ENCODE results near the gene SEMA3D. TPM values are rescaled to one million over a fixed set of nuclear protein-coding genes. Genes with fewer than 3 reads are reported as not detected.

SEMA3D gene
- total RNA-seq, 2 experiments from 2014 or later, result not detected

GRCh38 chr7:85075864-85076263 lies 111.0 kb downstream of the SEMA3D start:
- DNase-seq, result no peak

GRCh38 chr7:85074992-85075391 lies 111.9 kb downstream of the SEMA3D start:
- no peak overlapping the region for H3K4me3 Mint-ChIP-seq
- H3K27ac Mint-ChIP-seq, result no peak overlapping the region
- no peak for DNase-seq
- H3K4me1 Mint-ChIP-seq, result no peaks in the 10 kb centered on the region
- no peaks in the 10 kb centered on the region for H3K27me3 Mint-ChIP-seq
- CTCF ChIA-PET, result no interaction called here
- H3K9me3 Mint-ChIP-seq, result peaks cover 4% of the 10 kb centered on the region
- POLR2A ChIA-PET, result no interaction called here
- H3K36me3 Mint-ChIP-seq (ENCODE audit: low read depth), result no peaks in the 10 kb centered on the region

More at GRCh38 chr7:85075864-85076263, 111.0 kb downstream of the SEMA3D start:
- Mint-ChIP-seq H3K27me3 (no peaks in the 10 kb centered on the region), H3K4me3 (no peak overlapping the region), H3K4me1 (no peaks in the 10 kb centered on the region), H3K27ac (no peak overlapping the region), H3K36me3 (ENCODE audit: low read depth) (no peaks in the 10 kb centered on the region), H3K9me3 (no peaks in the 10 kb centered on the region)
- ChIA-PET CTCF (no interaction called here), POLR2A (no interaction called here)

GRCh38 chr7:85074016-85074415 lies 112.8 kb downstream of the SEMA3D start:
- no peaks in the 10 kb centered on the region for H3K36me3 Mint-ChIP-seq (ENCODE audit: low read depth)
- peaks cover 4% of the 10 kb centered on the region for H3K9me3 Mint-ChIP-seq
- ChIA-PET CTCF (no interaction called here), POLR2A (no interaction called here)
- no peaks in the 10 kb centered on the region for H3K4me1 Mint-ChIP-seq
- no peak overlapping the region for H3K4me3 Mint-ChIP-seq
- no peak for DNase-seq
- no peak overlapping the region for H3K27ac Mint-ChIP-seq
- no peaks in the 10 kb centered on the region for H3K27me3 Mint-ChIP-seq

GRCh38 chr7:85070967-85071628 lies 115.8 kb downstream of the SEMA3D start:
- Mint-ChIP-seq H3K27ac (no peak overlapping the region), H3K4me1 (no peaks in the 10 kb centered on the region), H3K4me3 (no peak overlapping the region), H3K27me3 (no peaks in the 10 kb centered on the region), H3K9me3 (peaks cover 6% of the 10 kb centered on the region), H3K36me3 (ENCODE audit: low read depth) (no peaks in the 10 kb centered on the region)
- CTCF ChIA-PET, result no interaction called here
- POLR2A ChIA-PET, result no interaction called here
- DNase-seq, result no peak

- H3K9me3 Mint-ChIP-seq, result peaks cover 6% of the 10 kb centered on the region
- no peaks in the 10 kb centered on the region for H3K36me3 Mint-ChIP-seq (ENCODE audit: low read depth)
- DNase-seq, result no peak
- no peak overlapping the region for H3K27ac Mint-ChIP-seq
- no peaks in the 10 kb centered on the region for H3K27me3 Mint-ChIP-seq
- H3K4me3 Mint-ChIP-seq, result no peak overlapping the region
- ChIA-PET CTCF (no interaction called here), POLR2A (no interaction called here)
- no peaks in the 10 kb centered on the region for H3K4me1 Mint-ChIP-seq
Measured at GRCh38 chr7:85068799-85069198, 118.1 kb downstream of the SEMA3D start.

GRCh38 chr7:85067371-85067770 lies 119.5 kb downstream of the SEMA3D start:
- peaks cover 6% of the 10 kb centered on the region for H3K9me3 Mint-ChIP-seq
- no peak overlapping the region for H3K27ac Mint-ChIP-seq
- no peak overlapping the region for H3K4me3 Mint-ChIP-seq
- CTCF ChIA-PET, result no interaction called here
- POLR2A ChIA-PET, result no interaction called here
- no peak for DNase-seq
- H3K4me1 Mint-ChIP-seq, result no peaks in the 10 kb centered on the region
- H3K36me3 Mint-ChIP-seq (ENCODE audit: low read depth), result no peaks in the 10 kb centered on the region
- H3K27me3 Mint-ChIP-seq, result no peaks in the 10 kb centered on the region

- no peaks in the 10 kb centered on the region for H3K4me1 Mint-ChIP-seq
- H3K36me3 Mint-ChIP-seq (ENCODE audit: low read depth), result no peaks in the 10 kb centered on the region
- no peaks in the 10 kb centered on the region for H3K27me3 Mint-ChIP-seq
- no peak for DNase-seq
- CTCF ChIA-PET, result no interaction called here
- no peak overlapping the region for H3K27ac Mint-ChIP-seq
- no peak overlapping the region for H3K4me3 Mint-ChIP-seq
- peaks cover 6% of the 10 kb centered on the region for H3K9me3 Mint-ChIP-seq
- POLR2A ChIA-PET, result no interaction called here
Measured at GRCh38 chr7:85065888-85066485, 120.9 kb downstream of the SEMA3D start.

- no peak for DNase-seq
- Mint-ChIP-seq H3K27ac (no peak overlapping the region), H3K36me3 (ENCODE audit: low read depth) (no peaks in the 10 kb centered on the region), H3K9me3 (peaks cover 5% of the 10 kb centered on the region), H3K4me3 (no peak overlapping the region), H3K4me1 (no peaks in the 10 kb centered on the region), H3K27me3 (no peaks in the 10 kb centered on the region)
- ChIA-PET CTCF (no interaction called here), POLR2A (no interaction called here)
Measured at GRCh38 chr7:85065306-85065705, 121.5 kb downstream of the SEMA3D start.

- no peaks in the 10 kb centered on the region for H3K27me3 Mint-ChIP-seq
- ChIA-PET POLR2A (no interaction called here), CTCF (no interaction called here)
- no peak overlapping the region for H3K27ac Mint-ChIP-seq
- H3K36me3 Mint-ChIP-seq (ENCODE audit: low read depth), result no peaks in the 10 kb centered on the region
- no peak for DNase-seq
- peaks cover 2% of the 10 kb centered on the region for H3K9me3 Mint-ChIP-seq
- H3K4me3 Mint-ChIP-seq, result no peak overlapping the region
- H3K4me1 Mint-ChIP-seq, result no peaks in the 10 kb centered on the region
Measured at GRCh38 chr7:85062651-85063050, 124.2 kb downstream of the SEMA3D start.

GRCh38 chr7:85061456-85061855 lies 125.4 kb downstream of the SEMA3D start:
- ChIA-PET CTCF (no interaction called here), POLR2A (no interaction called here)
- Mint-ChIP-seq H3K27ac (no peak overlapping the region), H3K4me1 (no peaks in the 10 kb centered on the region), H3K9me3 (no peaks in the 10 kb centered on the region), H3K27me3 (no peaks in the 10 kb centered on the region), H3K36me3 (ENCODE audit: low read depth) (no peaks in the 10 kb centered on the region), H3K4me3 (no peak overlapping the region)
- DNase-seq, result no peak

- DNase-seq, result no peak
- Mint-ChIP-seq H3K27me3 (no peaks in the 10 kb centered on the region), H3K4me3 (no peak overlapping the region), H3K36me3 (ENCODE audit: low read depth) (no peaks in the 10 kb centered on the region), H3K27ac (no peak overlapping the region), H3K9me3 (no peaks in the 10 kb centered on the region), H3K4me1 (no peaks in the 10 kb centered on the region)
- ChIA-PET CTCF (no interaction called here), POLR2A (no interaction called here)
Measured at GRCh38 chr7:85060696-85061095, 126.2 kb downstream of the SEMA3D start.

- Mint-ChIP-seq H3K27ac (no peak overlapping the region), H3K4me1 (no peaks in the 10 kb centered on the region), H3K27me3 (no peaks in the 10 kb centered on the region), H3K9me3 (no peaks in the 10 kb centered on the region), H3K4me3 (no peak overlapping the region), H3K36me3 (ENCODE audit: low read depth) (no peaks in the 10 kb centered on the region)
- ChIA-PET CTCF (no interaction called here), POLR2A (no interaction called here)
- DNase-seq, result no peak
Measured at GRCh38 chr7:85055906-85056305, 130.9 kb downstream of the SEMA3D start.

GRCh38 chr7:85055196-85055595 lies 131.7 kb downstream of the SEMA3D start:
- no peaks in the 10 kb centered on the region for H3K4me1 Mint-ChIP-seq
- no peak for DNase-seq
- no peaks in the 10 kb centered on the region for H3K9me3 Mint-ChIP-seq
- no peaks in the 10 kb centered on the region for H3K36me3 Mint-ChIP-seq (ENCODE audit: low read depth)
- no peak overlapping the region for H3K27ac Mint-ChIP-seq
- CTCF ChIA-PET, result no interaction called here
- POLR2A ChIA-PET, result no interaction called here
- no peaks in the 10 kb centered on the region for H3K27me3 Mint-ChIP-seq
- H3K4me3 Mint-ChIP-seq, result no peak overlapping the region

GRCh38 chr7:85054306-85054705 lies 132.6 kb downstream of the SEMA3D start:
- Mint-ChIP-seq H3K4me1 (no peaks in the 10 kb centered on the region), H3K4me3 (no peak overlapping the region), H3K27ac (no peak overlapping the region), H3K27me3 (no peaks in the 10 kb centered on the region), H3K36me3 (ENCODE audit: low read depth) (no peaks in the 10 kb centered on the region), H3K9me3 (no peaks in the 10 kb centered on the region)
- CTCF ChIA-PET, result no interaction called here
- POLR2A ChIA-PET, result no interaction called here
- no peak for DNase-seq
